Measurements from ENCODE around the gene ZNF598. TPM values are rescaled to one million over a fixed set of nuclear protein-coding genes. Genes with fewer than 3 reads are reported as not detected.

The ZNF598 gene
- polyA plus RNA-seq, 12 donors, result 13.6 to 32.2 (median 18.6) TPM; not detected in 1

GRCh38 chr16:1992704-1993317 lies 16.8 kb downstream of the ZNF598 start:
- DNase-seq, result no peak

- DNase-seq, result peak; percentile 84
Observed at GRCh38 chr16:1991948-1992703, 17.5 kb downstream of the ZNF598 start.

- DNase-seq, result no peak
Observed at GRCh38 chr16:1991588-1991947, 18.1 kb downstream of the ZNF598 start.

GRCh38 chr16:1991135-1991551 lies 18.5 kb downstream of the ZNF598 start:
- no peak for DNase-seq

GRCh38 chr16:1990351-1991134 lies 19.1 kb downstream of the ZNF598 start:
- DNase-seq, result no peak

- DNase-seq, result no peak
Observed at GRCh38 chr16:1990101-1990350, 19.6 kb downstream of the ZNF598 start.

- DNase-seq, result no peak
Observed at GRCh38 chr16:1989209-1990100, 20.2 kb downstream of the ZNF598 start, which contains the start of gene SYNGR3. Gene SYNGR3 (plus strand): TSS chr16:1989970. CDS start chr16:1990103, 133 bp downstream.

- no peak for DNase-seq
Observed at GRCh38 chr16:1987198-1987597, 22.4 kb downstream of the ZNF598 start.

- DNase-seq, result no peak
Observed at GRCh38 chr16:1985466-1986150, 24.0 kb downstream of the ZNF598 start.

GRCh38 chr16:1984347-1985225 lies 25.0 kb downstream of the ZNF598 start:
- DNase-seq, result no peak

- peak; percentile 91 for DNase-seq
Observed at GRCh38 chr16:1983544-1984346, 25.9 kb downstream of the ZNF598 start, which contains the start of gene GFER. Gene GFER (plus strand): TSS chr16:1984193. CDS start chr16:1984219, 26 bp downstream.

- no peak for DNase-seq
Observed at GRCh38 chr16:1982991-1983543, 26.6 kb downstream of the ZNF598 start.

GRCh38 chr16:1982013-1982433 lies 27.6 kb downstream of the ZNF598 start:
- DNase-seq, result no peak

GRCh38 chr16:1981398-1981836 lies 28.2 kb downstream of the ZNF598 start, which contains the start of gene NOXO1:
Gene NOXO1 (minus strand): TSS chr16:1981469. CDS start chr16:1981179, 290 bp downstream.
- DNase-seq, result no peak

GRCh38 chr16:1980770-1981087 lies 28.9 kb downstream of the ZNF598 start:
- no peak for DNase-seq

GRCh38 chr16:1980030-1980769 lies 29.4 kb downstream of the ZNF598 start:
- DNase-seq, result no peak

- DNase-seq, result no peak
Observed at GRCh38 chr16:1979271-1980029, 30.2 kb downstream of the ZNF598 start.
